Measurements from ENCODE around the gene FLT1. TPM values are rescaled to one million over a fixed set of nuclear protein-coding genes. Genes with fewer than 3 reads are reported as not detected.

The FLT1 gene
- total RNA-seq, 6 experiments from 2014 or later: 80.5 to 118 (median 91.0) TPM

DNA sequence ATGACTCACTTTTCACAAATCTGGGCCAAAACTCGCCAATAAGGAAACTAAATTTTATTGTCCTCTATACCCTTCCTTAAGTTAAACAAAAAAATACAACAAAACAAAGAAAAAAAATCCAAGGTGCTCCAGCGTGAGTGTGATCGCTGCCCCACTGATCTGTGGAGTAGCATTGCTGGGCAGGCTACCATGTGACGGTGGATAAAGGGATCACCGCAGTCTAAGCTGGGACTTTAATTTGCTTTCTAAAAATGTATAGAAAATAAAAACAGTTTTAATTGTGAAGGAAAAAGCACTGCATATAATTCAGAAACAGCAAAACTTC, 92.9 kb downstream of the FLT1 start:
- DNase-seq: no peak
- TF ChIP-seq, protein P1, sequence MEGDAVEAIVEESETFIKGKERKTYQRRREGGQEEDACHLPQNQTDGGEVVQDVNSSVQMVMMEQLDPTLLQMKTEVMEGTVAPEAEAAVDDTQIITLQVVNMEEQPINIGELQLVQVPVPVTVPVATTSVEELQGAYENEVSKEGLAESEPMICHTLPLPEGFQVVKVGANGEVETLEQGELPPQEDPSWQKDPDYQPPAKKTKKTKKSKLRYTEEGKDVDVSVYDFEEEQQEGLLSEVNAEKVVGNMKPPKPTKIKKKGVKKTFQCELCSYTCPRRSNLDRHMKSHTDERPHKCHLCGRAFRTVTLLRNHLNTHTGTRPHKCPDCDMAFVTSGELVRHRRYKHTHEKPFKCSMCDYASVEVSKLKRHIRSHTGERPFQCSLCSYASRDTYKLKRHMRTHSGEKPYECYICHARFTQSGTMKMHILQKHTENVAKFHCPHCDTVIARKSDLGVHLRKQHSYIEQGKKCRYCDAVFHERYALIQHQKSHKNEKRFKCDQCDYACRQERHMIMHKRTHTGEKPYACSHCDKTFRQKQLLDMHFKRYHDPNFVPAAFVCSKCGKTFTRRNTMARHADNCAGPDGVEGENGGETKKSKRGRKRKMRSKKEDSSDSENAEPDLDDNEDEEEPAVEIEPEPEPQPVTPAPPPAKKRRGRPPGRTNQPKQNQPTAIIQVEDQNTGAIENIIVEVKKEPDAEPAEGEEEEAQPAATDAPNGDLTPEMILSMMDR (IDR thresholded peaks at IDR 0.05): no peak
- H3K27me3 Mint-ChIP-seq (ENCODE audit: insufficient read depth): no peaks in the 10 kb centered on the region
- peaks cover 49% of the 10 kb centered on the region for H3K4me1 Mint-ChIP-seq (ENCODE audit: low read depth)
- H3K9me3 Mint-ChIP-seq: no peaks in the 10 kb centered on the region
- peak overlapping the region; percentile 84 for H3K4me3 Mint-ChIP-seq
- peak overlapping the region; percentile 95 for H3K27ac Mint-ChIP-seq
- H3K36me3 Mint-ChIP-seq (ENCODE audit: low read depth): peaks cover 37% of the 10 kb centered on the region

DNA sequence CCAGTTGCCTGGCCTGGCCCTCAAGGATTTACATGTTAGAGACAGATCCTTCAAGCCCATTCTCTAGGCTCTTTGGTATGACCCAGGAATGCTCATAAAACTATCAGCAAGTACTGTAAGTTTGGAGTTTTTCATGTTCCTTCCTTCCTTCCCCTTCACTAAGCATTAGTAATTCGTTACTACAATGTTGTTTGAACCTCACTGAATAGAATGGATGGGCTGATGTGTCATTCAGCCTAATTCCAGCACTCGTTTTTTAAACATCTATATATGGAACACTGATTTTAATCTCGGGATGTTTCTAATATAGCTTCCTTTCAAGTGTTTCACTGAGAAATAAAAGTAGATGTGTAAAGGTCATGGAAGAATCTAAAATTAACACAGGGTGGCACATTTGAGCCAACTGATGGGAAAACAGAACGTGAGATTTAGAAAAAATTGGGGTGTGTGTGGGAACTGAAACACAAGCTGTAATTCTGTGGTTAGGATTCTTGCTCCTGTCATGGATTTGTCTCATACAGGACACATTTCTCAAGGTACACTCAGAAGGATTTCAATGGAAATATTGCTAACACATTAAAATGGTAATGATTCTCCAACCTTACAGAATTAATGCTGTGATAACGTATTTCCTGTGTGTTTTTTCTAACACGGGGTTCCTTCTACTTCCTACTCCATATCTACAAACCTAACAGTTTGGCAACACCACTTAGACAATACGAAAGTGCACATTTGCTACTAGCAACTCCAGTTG, 93.4 kb downstream of the FLT1 start:
- peak; percentile 90 for DNase-seq
- Mint-ChIP-seq H3K27ac (peak overlapping the region; percentile 95), H3K4me3 (peak overlapping the region; percentile 84), H3K36me3 (ENCODE audit: low read depth) (peaks cover 40% of the 10 kb centered on the region), H3K4me1 (ENCODE audit: low read depth) (peaks cover 52% of the 10 kb centered on the region), H3K9me3 (no peaks in the 10 kb centered on the region), H3K27me3 (ENCODE audit: insufficient read depth) (no peaks in the 10 kb centered on the region)
- TF ChIP-seq, protein P1 (IDR thresholded peaks at IDR 0.05): peak; percentile 39

DNA sequence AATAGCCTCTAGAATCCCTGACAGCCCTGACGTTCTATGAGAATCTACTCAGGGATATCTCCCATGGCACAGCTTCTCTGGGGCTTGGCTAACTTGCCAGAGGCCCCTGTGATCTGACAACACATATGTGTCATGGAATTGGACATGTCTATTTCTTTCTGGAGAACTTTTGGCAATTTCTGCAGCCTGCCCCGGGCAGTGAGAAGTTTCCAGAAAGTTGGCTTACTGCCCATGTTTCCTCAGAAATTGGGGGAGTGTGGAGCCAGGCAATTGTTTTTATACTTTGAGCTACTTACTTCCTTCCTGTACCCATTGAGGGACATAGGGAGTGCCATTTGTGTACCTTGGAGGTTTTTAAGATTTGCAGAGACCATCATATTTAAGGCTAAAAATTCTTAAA, 98.9 kb downstream of the FLT1 start:
- Mint-ChIP-seq H3K4me3 (no peak overlapping the region), H3K27ac (no peak overlapping the region), H3K36me3 (ENCODE audit: low read depth) (peaks cover 64% of the 10 kb centered on the region), H3K4me1 (ENCODE audit: low read depth) (peaks cover 82% of the 10 kb centered on the region), H3K27me3 (ENCODE audit: insufficient read depth) (peaks cover 3% of the 10 kb centered on the region), H3K9me3 (no peaks in the 10 kb centered on the region)
- DNase-seq: no peak
- TF ChIP-seq, protein P1 (IDR thresholded peaks at IDR 0.05): no peak

DNA sequence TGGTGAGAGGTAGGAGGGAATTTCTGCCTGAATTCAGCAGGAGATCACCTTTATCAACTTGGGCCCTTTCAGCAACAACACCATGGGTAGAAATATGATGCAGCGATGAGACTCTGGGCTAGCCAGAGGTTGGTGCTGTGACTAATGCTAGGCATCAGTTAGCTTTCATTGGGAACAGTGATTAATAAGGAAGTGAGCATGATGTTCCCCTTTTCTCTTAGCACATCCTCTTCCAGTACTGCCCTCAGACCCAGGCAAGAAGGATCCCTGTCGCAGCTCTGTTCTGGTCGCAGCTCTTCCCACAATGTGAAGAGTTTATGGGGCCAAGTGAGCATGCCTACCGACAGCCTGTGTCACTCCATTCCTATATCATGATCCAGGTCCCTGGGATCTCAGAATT, 100.5 kb downstream of the FLT1 start:
- TF ChIP-seq, protein P1 (IDR thresholded peaks at IDR 0.05): no peak
- DNase-seq: peak; percentile 65
- Mint-ChIP-seq H3K36me3 (ENCODE audit: low read depth) (peaks cover 69% of the 10 kb centered on the region), H3K4me3 (no peak overlapping the region), H3K4me1 (ENCODE audit: low read depth) (peaks cover 73% of the 10 kb centered on the region), H3K27me3 (ENCODE audit: insufficient read depth) (peaks cover 3% of the 10 kb centered on the region), H3K9me3 (no peaks in the 10 kb centered on the region), H3K27ac (peak overlapping the region; percentile 89)

DNA sequence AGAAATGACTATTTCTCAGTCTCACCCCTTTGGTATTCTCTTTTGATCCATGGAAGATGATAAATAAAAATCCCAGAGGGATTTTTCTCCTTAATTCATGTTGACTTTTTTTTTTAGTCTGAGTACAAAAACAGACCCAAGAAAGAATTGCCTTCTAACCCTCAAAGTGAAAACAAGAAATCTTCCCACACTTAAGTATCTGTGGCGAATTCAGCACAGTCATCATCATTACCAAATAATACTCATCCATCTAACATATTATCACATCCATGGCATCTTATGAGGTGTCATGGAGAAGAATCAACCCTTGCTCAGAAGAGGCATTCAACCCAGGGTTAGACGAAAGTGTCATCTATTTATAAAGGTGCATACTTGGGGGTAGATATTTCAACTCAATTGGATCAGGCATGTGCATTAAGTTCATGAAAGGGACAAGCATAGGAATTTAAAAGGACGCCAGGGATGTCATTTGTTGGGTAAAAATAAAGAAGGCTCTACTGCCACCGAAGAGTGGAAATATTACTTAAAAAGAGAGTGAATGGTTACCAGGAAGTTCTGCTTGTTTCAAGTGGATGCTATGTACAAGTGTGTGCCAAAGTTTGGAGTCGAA, 101.9 kb downstream of the FLT1 start:
- peaks cover 58% of the 10 kb centered on the region for H3K36me3 Mint-ChIP-seq (ENCODE audit: low read depth)
- H3K4me1 Mint-ChIP-seq (ENCODE audit: low read depth): peaks cover 74% of the 10 kb centered on the region
- DNase-seq: no peak
- TF ChIP-seq, protein P1 (IDR thresholded peaks at IDR 0.05): no peak
- peak overlapping the region; percentile 75 for H3K27ac Mint-ChIP-seq
- peak overlapping the region; percentile 44 for H3K4me3 Mint-ChIP-seq
- H3K9me3 Mint-ChIP-seq: no peaks in the 10 kb centered on the region
- peaks cover 3% of the 10 kb centered on the region for H3K27me3 Mint-ChIP-seq (ENCODE audit: insufficient read depth)
